Hindlimb muscle (tissue), 1 donor: ENCODE data around the gene ARFGEF3. TPM values are rescaled to one million over a fixed set of nuclear protein-coding genes. Genes with fewer than 3 reads are reported as not detected.

Source experiments
- DNase-seq: peaks from one replicate; pipeline ENCODE4 v3.0.0-alpha.2; 2013
- polyA plus RNA-seq: library from polyadenylated mRNA; unstranded; fragments of 120-200 nt; gene quantifications from one replicate; pipeline ENCODE4 v1.2.1, GENCODE V29; 2013; ENCODE audit not compliant: insufficient read length

Gene ARFGEF3
- polyA plus RNA-seq, 1 donor, result 1.1 TPM

DNA sequence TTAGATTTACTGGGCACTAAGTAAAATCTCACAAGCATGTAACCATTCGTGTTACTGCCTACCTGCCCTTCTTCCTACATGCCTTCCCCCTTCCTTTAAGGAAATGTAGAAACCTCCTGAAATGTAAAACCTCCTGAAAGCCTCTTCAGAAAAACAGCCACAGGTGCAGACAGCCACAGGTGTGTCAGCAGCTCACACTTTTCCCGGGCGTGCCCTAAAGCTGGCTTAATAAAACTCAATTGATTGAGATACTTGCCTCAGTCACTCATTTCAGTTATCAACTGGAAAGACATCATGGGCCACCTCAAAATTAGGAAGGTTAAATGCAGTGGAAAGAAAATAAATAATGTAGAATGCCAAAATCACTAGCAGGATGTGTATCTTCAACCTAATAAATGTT lies 79.6 kb downstream of the ARFGEF3 start:
- DNase-seq, result no peak

DNA sequence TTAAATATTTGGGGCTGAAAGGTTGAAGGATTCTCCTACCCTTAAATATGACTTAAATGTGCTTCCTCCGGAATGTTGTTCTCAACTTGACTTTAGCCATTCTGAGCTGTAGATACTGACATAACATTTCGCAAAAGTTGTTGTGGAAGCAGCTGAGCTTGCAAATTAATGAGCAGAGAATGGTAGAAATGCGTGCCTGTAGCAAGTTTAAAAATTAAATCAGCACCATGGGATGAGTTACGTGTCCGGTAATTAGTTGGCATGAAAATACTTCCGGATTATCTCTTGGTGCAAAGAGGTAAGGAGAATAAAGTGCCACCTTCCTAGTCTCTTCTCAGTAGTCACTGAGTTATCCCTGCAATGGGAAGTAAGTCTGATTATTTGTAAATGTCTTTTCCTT lies 80.2 kb downstream of the ARFGEF3 start:
- no peak for DNase-seq

DNA sequence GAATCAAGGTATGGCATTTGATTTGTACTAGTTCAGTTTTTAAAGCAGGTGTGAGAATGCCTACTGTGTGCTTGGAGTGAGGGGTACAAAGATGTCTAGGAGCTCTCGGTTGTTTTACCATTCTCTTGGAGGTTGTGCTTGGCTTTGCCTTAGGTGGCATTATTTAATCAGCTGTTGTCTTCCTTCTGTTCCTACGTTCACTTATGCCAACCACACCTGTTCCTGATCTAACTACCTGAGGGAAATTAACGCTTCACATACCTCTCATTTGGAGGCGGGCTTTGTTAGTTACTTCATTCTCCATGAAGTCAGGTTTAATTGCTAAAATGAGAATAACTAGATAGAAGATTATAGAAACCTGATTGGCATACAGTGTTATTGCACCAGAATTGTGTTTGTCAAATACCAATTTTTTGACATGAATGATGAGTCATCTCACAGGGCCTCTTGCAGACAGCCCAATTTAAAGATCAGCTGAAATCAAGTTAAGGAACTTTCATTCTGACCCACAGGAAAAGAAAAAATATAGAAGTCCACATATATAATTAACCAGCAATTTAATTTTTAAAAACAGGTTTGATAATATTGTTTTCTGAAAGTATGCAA lies 81.4 kb downstream of the ARFGEF3 start:
- DNase-seq, result no peak

DNA sequence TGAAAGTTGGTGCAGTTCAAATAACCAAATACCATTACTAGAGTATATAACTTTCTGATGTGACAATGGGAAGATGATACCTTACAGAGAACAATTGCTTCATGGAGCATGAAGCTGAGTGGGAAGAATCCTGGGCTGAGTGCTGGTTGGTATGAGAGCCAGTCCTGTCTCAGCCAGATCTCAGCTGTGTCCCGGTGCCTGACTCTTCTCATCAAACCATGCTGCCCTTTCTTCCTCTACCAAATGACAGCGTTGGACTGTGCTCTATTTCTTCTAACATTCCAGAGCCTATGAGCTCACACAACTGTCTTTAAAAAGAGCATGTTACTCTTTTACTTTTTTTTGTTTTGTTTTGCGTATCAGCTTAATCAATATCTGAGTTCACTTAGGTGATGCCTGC lies 84.0 kb downstream of the ARFGEF3 start:
- DNase-seq, result no peak

DNA sequence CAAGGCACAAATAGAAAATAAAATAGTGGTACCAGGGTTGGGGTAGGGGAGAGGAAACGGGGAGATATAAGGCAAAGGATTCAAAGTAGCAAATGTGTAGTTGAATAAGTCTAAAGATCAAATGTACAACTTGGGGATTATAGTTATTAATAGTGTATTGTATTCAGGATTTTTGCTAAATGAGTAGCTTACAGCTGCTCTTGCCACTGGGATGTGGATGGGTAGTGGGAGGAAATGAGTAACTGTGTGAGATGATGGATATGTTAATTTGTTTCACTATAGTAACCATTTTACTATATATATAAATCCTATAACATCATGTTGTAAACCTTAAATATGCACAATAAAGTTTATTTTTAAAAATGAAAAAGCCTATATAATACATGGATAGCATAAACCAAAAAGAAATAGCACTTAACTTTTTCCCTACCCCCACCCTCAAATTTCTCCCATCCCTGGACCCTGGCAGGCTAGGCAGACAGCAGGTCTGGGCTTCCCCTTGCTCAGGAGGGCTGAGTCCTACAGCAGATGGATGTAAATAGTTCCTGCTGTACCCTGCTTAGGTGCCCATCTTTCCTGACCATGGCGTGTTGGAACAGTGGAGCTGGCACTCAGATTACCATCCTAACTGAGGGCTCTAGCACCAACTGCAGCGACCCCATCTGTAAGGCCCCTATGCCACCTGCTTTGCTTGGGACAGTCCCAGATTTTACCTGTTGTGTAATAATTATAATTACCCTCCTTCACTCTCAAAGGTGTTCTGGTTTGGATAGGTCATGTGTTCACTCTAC lies 85.1 kb downstream of the ARFGEF3 start:
- DNase-seq, result no peak

DNA sequence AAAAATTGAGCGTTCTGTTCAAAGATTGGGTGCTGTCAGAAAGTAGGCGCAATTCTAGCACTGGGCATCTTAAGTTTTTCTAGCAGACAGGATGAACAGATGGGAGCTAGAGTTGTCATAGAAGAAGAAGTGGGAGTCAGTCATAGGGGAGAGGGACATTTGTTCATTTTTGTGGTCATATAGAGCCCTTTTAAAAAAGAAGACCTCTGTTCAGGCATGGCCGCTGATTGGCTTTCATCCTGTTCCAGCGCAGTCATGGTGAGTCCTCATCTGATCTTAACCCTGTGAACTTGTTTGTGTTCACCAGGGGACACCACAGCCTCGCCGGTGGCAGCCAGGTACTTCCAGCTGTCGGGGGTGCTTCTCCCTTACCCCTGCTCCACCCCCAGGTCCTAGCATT lies 86.3 kb downstream of the ARFGEF3 start:
- DNase-seq, result no peak

DNA sequence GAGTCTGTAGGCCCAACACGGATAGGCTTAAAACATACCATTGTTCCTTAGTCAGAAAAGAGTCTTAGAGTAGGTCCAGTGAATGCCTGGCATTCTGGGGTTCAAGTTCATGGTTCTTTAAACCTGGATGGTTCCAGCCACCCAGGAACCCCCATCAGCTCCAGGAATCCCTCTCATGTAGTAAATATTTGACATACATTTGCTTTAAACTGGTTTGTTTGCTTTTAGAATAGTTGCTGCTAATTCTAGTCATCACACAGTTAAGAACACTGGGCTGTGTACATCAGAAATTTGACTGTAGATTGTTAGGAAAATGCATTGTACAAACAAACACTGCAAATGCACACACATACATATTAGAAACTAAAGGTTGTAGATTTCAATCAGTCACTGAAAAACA lies 87.1 kb downstream of the ARFGEF3 start:
- no peak for DNase-seq

DNA sequence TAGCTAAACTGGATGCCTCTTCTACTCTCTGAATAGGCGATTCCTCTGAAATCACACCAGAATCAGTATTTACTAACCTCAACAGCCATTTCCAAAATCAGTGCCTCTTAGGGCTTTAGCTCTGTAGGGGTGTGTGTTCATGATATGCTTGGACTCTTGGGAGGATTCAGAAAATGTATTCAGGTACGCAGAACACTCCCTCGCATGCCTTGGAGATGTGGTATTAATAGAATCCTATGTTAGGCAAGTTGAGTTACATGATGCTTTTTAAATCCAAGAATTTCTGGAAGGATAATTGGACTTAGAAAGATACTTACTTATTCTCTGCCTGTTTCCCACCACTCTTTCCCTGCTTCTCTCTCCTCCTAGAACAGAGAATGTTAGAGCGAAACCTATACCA lies 88.3 kb downstream of the ARFGEF3 start:
- DNase-seq, result no peak

DNA sequence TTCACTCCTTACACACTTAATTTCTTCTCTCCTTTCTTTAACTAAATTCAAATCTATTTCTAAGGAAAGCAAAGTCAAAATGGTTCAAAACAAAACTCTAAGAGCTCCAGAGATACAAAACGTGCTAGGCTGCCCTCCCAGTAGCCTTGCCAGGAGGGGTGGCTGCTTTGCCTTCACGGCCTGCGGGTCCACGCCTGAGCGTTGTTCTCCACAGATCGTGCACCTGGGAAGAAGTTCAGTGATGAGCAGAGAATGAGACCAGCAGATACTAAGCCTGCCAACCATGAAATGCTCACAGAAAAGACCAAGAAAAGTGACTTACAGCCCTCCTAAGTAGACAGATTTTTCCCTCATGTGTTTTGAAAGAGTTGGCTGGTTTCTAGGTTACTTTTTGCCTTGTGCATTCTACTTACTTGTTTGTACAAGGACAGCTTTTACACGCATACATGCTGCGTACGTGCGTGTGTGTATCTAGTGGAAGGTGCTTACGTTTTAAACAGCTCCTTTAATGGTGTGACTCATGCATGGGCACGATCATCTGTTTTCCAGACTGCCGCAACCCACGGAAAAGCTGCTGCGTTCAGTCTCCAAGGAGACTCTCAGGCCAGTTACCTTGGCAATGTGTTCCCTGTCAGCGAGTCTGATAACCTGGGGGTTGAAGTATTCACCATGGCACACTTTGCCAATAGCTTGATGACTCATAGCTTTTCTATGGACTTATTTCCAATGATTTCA lies 88.9 kb downstream of the ARFGEF3 start:
- peak; percentile 45 for DNase-seq

DNA sequence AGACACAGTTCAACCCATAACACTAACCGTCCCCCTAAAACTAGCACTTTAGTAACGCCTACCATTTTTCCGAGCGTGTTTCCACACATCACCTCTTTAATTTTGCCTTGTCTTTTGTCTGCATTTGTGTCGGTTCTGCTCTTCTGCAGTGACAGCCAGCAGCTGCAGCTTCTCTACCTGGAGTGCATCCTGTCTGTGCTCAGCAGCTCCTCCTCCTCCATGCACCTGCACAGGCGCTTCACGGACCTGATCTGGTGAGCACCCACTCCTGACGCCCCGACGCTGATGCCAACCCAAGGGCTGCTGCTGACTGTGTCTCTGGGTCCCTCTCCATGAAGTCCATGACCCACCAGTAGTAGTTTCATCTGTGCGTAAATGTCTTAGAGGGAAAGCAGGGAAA lies 92.0 kb downstream of the ARFGEF3 start:
- no peak for DNase-seq

DNA sequence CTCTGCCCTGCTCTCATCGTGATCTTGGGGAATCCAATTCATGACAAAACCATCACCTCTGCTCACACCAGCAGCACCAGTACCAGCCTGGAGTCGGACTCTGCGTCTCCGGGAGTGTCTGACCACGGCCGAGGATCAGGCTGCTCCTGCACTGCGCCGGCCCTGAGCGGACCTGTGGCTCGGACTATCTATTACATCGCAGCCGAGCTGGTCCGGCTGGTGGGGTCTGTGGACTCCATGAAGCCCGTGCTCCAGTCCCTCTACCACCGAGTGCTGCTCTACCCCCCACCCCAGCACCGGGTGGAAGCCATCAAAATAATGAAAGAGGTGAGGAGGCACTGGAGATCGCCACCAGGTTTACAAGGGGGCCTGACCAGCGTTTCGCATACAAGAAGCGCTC lies 93.7 kb downstream of the ARFGEF3 start:
- no peak for DNase-seq

DNA sequence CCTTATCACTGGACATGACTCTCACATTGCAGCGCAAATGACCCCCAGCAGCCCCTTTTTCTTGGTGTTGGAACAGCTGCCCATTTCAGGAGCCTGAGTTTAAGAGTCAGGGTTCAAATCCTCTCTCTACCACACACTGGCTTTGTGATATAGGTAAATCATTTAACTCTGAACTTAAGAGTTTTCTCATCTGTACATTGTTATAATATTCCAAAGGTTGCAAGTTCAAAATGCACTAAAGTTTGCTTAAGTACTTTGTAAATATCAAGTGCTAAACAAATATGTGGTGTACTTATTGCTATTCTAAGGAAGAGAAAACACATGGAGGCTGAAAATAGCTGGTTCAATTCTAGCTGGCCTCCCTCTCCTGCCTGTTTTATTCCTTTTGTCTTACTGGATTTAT lies 95.9 kb downstream of the ARFGEF3 start:
- no peak for DNase-seq

DNA sequence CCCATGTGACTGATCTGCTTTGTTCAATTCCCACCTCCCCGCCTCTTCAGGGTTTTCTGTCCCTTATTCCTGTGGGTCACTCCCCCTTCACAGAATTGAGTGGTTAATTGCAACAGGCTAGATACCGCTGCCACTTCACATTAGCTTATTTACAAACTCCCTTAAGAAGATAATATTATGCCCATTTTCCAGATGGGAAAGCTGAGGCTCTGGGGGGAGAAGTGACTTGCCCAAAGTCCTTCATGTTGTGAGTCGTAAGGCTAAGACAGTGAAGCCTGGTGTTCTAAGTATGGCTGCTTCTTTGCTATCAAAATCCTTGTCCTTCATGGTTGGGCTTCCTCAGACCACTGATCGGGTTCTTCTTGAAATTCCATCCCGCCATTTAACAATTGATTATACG lies 96.5 kb downstream of the ARFGEF3 start:
- no peak for DNase-seq

DNA sequence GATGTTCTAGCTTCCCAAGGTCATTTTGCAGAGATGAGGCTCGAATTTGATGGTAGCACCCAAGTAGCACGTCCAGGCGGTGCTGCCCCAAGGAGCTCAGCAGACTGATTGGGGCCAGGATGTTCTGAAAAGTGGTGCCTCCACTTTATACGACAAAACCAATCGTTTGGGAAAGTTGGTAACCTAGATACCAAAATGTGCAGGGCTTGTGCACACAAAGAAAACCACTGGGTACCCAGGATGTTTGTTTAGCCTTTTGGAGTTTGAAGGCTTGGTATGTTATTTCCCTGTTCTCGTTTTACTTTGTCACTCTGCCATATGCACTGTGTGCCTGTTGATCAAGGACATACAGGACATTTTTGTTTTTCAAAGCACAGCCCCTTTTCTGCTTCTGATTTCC lies 97.3 kb downstream of the ARFGEF3 start:
- DNase-seq, result no peak

DNA sequence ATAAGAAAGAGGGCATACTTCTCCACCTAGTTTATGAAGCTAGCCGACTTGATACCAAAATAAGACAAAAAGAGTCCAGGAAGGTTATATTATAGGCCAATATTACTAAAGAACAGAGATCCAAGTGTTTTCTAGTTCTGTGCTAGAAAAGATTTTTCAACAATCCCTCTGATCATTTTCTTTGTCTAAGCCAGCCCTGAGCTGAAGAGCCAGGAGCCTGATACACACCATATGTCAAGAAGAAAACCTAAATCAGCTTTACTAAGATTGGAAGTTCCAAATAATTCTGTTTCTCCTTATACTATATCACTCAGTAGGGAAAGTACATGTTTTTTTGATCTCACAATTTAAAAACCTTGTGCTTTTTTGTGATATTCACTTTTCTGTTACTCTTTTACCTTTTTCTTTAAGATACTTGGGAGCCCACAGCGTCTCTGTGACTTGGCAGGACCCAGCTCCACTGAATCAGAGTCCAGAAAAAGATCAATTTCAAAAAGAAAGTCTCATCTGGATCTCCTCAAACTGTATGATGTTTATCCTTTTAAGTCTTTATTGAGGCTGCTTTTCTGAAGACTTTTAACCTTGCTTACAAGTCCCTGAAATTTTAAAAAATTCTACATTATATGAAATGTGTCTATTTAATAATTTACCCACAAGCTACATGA lies 99.5 kb downstream of the ARFGEF3 start:
- peak; percentile 24 for DNase-seq

DNA sequence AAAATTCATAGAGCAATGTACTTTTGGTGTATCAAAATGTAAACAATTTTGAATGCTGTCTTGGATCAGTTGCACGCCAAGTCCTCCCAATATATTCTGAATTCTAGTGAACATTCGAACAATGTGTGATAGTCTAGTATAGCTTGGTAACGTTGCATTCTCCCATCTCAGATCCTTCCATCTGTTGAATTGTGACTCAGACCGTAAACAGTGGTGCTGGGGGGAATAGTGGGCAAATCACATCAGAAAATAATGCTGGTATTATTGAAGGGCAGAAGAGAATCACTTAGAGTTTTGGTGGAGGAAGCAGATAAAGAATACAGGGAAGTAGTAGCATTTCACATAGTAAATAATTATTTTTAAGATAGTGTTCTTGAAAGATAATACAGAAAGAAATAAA lies 102.2 kb downstream of the ARFGEF3 start:
- no peak for DNase-seq

DNA sequence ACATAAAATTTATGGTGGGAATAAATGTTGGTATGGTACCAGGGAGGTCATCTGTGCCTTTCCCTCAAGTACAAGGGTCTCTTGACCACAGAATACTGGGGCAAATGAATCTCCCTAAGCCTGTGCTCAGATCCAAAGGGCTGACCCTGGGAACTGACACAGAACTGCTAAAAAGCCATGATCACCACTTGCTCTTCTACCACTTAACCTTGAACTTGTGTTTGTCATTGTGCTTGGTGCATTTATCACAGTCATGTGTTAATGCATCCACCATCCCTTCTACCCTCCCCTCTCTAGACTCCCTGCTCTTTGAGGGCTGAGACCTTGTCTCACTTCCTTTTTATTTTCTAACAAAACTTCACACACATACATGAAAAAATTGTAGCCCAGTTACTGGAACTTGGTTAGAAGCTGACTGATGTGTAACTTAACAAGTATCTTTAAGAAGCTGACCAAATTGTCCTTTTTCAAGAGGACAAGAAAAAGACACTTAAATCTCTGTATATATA lies 102.7 kb downstream of the ARFGEF3 start:
- no peak for DNase-seq

DNA sequence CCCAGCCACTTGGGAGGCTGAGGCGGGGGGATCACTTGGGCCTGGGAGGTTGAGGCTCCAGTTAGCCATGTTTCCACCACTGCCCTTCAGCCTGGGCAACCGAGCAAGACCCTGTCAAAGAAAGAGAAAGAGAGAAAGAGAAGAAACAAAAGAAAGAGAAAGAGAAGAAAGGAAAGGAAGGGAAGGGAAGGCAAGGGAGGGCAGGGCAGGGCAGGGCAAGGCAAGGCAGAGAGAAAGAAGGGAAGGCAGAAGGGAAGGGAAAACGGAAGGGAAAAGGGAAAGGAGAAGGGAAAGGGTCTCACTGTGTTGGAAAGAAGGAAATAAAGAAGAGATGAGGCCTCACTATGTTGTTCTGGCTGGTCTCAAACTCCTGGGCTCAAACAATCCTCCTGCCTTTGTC lies 104.4 kb downstream of the ARFGEF3 start:
- DNase-seq, result no peak

DNA sequence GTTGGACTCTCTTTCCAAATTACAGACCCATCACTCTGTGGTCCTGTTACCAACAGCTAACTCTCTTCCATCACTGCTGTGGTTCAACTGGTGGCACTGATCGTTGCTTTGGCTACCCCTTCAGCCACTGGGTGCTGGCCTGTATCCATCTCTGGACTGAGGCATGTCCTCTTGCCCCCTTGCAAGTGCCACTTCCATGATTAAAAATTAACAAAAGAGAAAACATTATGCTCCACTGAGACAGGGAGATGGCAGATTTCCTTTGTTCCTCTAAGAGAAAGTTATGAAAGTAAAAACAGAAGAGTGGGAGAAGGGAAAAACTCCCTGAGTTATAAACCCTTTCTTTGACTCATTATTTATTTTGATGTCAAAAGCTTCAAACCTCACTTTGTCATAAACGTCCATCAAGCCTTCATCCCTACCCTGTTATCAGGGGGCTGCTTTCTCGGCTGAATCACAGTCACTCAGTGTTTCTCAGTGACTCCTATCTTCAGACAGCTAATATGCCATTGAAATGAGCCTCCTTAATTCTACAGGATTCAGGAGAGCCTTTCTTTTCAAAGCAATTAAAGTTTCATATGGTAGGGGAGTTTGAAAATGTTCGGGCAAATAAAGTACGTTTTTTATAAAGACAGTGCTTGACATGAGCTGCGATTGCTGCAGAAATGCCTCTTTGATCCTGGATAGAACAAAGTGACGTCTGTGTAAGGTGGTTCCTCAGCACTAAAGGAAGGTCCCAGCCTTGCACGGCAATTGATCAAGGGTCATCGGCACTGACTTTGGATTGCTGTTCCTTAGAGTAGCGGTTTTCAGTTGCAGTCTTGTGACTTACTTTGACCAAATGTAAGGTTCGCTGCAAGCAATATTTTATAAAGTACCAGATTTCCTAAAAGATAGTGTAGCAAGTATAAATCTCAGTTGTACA lies 106.5 kb downstream of the ARFGEF3 start:
- no peak for DNase-seq

DNA sequence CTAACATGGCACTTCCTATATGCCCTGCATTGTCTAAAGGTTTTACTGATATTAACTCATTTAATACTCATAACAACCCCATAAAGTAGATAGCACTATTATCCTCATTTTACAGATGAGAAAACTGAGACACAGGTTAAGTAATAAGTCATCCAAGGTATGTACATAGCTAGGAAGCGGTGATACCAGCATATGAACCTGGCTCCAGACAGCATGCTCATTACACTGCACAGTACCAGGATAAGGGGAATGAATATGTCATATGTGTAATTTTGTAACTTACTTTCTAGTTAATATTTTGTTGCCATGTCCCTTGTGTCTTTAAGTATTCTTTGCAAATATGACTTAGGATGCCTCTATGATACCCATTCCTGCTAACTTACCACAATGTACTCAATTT lies 109.7 kb downstream of the ARFGEF3 start:
- DNase-seq, result no peak

DNA sequence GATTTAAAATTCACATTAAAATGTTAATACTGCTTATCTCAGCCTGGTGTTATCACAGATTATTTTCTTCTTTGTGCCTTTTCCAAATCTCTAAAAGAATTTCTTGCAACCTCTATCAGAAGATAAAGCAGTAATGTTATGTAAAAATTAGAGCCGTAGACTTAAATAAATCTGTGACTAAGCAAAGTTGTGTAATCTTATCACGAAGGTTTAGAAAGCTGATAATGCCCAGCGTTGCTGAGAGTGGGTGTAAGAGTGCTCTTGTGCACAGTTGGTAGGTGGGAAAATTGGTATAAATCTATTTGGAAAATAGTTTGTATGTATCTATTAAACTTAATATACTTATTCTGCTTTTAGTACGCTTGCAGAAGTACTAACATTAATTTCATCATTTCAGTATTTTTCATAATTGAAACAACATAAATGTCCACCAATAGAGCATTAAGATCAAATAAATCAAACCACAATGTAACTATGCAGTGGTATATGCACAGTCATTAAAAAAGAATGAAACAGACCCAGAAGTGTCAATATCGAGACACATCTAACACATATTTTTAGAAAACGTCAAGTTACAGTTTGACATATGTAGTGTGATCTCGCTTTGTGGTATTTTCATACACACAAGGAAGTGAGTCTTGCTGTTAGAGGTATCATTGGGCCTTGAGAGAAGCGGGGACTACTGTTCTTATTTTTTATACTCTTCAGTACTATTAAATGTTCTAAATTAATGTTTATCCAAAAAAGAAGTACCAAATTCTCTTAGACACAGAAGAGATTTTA lies 111.0 kb downstream of the ARFGEF3 start:
- no peak for DNase-seq
